NK-92 treated with Interleukin-12 subunit alpha and Interleukin-12 subunit beta, amount 100 ng/mL, for 24 hours (cell line): Measurements from ENCODE around the gene SRC.

Source experiments
- DNase-seq: peaks from one replicate; lab custom pipeline; 2025; lab: John Stamatoyannopoulos, UW

Gene SRC

DNA sequence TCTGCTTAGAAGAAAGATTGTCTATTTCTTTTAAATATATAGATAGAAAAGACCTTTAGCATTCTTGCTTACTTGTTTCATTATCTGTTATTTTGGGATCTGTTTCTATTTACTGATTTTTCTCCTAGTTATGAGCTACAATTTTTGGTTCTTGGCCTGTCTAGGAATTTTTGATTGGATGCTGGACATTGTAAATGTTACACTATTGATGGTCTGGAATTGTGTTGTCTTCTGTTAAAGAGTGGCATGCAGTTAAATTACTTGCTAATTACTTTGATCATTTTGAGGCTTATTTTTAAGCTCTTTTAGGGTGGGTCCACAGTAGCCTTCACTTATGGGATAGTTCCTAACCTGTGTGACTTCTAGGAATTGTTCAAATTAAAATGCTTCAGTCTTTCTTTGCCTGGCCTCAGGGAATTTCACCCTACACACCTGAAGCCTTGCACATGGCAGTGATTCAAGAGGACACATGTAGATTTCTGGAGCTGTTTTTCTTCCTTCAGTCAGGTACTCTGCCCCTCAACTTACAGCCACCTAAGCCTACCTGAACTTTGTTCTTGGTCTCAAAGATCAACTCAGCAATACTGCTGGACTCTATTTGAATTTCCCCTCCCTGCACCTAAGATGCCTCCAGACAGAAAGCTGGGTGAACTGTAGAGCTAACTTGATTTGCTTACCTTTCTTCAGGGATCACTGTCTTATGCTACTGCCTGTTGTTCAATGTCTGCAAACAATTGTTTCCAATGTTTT is 108.9 kb downstream of the SRC start:
- no peak for DNase-seq
